Gastrocnemius medialis (tissue), 4 donors: ENCODE data around the gene NCK2. TPM values are rescaled to one million over a fixed set of nuclear protein-coding genes. Genes with fewer than 3 reads are reported as not detected.
A peak's percentile ranks its signal among the peaks of the same experiment; 100 is the strongest.
"Not testable (repeated sequence)": the region's sequence is repeated elsewhere in the genome, so short reads cannot be mapped to it uniquely, and the experiment has no call there.

ENCODE experiments used
- ATAC-seq, 2 donors: fragments of 150-250 bp; one replicate each; pipeline ENCODE4 v1.9.1; 2016
- DNase-seq, 2 donors: peaks; one replicate each; pipeline ENCODE4 v3.0.0-alpha.2; 2019
- H3K27ac ChIP-seq, 4 donors: fragments of 200-600 bp; sonication (generic); 1 replicate in 1 of 4; 2 replicates in 3 of 4; pipeline ENCODE4 v1.5.1; 2016 to 2018; ENCODE audit warnings: mild to moderate bottlenecking in 2 of 4, moderate library complexity in 1 of 4
- H3K27me3 ChIP-seq, 3 donors: fragments of 200-600 bp; sonication (generic) in 2 of 3; 1 replicate in 1 of 3; 2 replicates in 2 of 3; pipeline versions ENCODE4 v1.5.1 to v1.6.0; 2016 to 2019; ENCODE audit warnings: mild to moderate bottlenecking in 1 of 3, moderate library complexity in 1 of 3
- H3K36me3 ChIP-seq, 2 donors: fragments of 200-600 bp; sonication (generic) in 1 of 2; one replicate each; pipeline ENCODE4 v1.5.1; 2017 to 2018
- H3K4me1 ChIP-seq, 2 donors: fragments of 200-600 bp; sonication (generic) in 1 of 2; one replicate each; pipeline ENCODE4 v1.5.1; 2016 to 2017; ENCODE audit warnings: mild to moderate bottlenecking in 2 of 2
- H3K4me3 ChIP-seq, 4 donors: fragments of 200-600 bp; sonication (generic) in 3 of 4; 1 replicate in 1 of 4; 2 replicates in 3 of 4; pipeline ENCODE4 v1.5.1; 2016 to 2019; ENCODE audit warnings: mild to moderate bottlenecking in 2 of 4
- H3K9me3 ChIP-seq, 3 donors: fragments of 200-600 bp; sonication (generic) in 2 of 3; 1 replicate in 1 of 3; 2 replicates in 2 of 3; pipeline ENCODE4 v1.5.1; 2016 to 2019
- CTCF ChIP-seq, 5 experiments: fragments of 450-650 bp in 3 of 5; fragments of 200-600 bp in 2 of 5; sonication (generic) in 2 of 5; IDR thresholded peaks in 4 of 5; conservative IDR thresholded peaks in 1 of 5; 1 replicate in 4 of 5; 2 replicates in 1 of 5; pipeline ENCODE4 v1.5.1; 2016 to 2019; ENCODE audit warnings: antibody characterized with exemption in 5 of 5, mild to moderate bottlenecking in 3 of 5, moderate library complexity in 3 of 5
- POLR2A ChIP-seq, 2 donors: fragments of 450-650 bp; IDR thresholded peaks; one replicate each; pipeline ENCODE4 v1.6.1; 2017; ENCODE audit warnings: antibody characterized with exemption in 2 of 2, mild to moderate bottlenecking in 2 of 2, moderate library complexity in 2 of 2
- in situ Hi-C, 4 donors: fragments of 200-750 bp; cut with MboI; loops; one replicate each; pipeline versions ENCODE4 v1.15.0 to v1.8.0; 2017; ENCODE audit warnings: low sequenced_read_pairs in 4 of 4
- intact Hi-C: fragments of 100-400 bp; cut with DNase I; formaldehyde crosslinking; loops from one replicate; pipeline ENCODE4 v1.15.1; 2023; ENCODE audit warnings: low total_unique reads
- total RNA-seq, 4 donors: library from RNA; depleted of rRNA; stranded (reverse); fragments of >200 nt; gene quantifications; one replicate each; pipeline versions ENCODE4 v1.1.0 to v1.2.3, GENCODE V29; 2016

Gene NCK2
- total RNA-seq, 4 donors from 2014 or later = 46.7 to 86.1 (median 57.9) TPM

DNA sequence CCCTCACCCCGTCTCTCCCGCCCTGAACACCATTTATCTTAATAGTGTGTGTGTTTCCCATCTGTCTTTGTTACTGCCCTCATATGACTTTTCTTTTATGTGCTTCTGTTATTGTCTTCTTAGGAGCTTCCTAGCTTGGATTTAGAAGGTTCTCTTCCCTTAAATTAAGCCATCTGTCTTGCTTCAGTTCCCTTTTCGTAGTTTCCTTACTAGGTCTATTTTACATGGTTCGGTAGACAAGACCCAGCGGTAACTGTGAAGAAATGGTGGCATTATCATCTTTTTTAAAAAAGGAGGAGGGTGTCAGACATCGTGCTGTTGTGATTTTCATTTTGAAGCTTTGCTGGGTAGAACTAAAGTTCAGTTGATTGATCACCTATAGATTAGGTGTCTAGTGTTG is 10.3 kb downstream of the NCK2 start:
- TF ChIP-seq CTCF (IDR thresholded peaks at IDR 0.05 in 4 of 5, conservative IDR thresholded peaks at IDR 0.05 in 1 of 5) (no peak), POLR2A (IDR thresholded peaks at IDR 0.05) (no peak)
- no peaks in the 10 kb centered on the region for H3K9me3 ChIP-seq
- peaks cover 50 to 57% of the 10 kb centered on the region in 2 donors for H3K4me1 ChIP-seq
- in situ Hi-C loops = no loop called here
- no peak overlapping the region for H3K27ac ChIP-seq
- ATAC-seq = no peak
- no peaks in the 10 kb centered on the region for H3K36me3 ChIP-seq
- no peak overlapping the region for H3K4me3 ChIP-seq
- intact Hi-C loops = no loop called here
- H3K27me3 ChIP-seq = no peaks in the 10 kb centered on the region
- DNase-seq = no peak

GRCh38 chr2:105755895-105756294 is 11.2 kb downstream of the NCK2 start:
- TF ChIP-seq CTCF (IDR thresholded peaks at IDR 0.05 in 4 of 5, conservative IDR thresholded peaks at IDR 0.05 in 1 of 5) (no peak), POLR2A (IDR thresholded peaks at IDR 0.05) (no peak)
- DNase-seq (no peak), ATAC-seq (no peak)
- in situ Hi-C loops = no loop called here
- Histone ChIP-seq H3K9me3 (no peaks in the 10 kb centered on the region), H3K4me1 (peaks cover 48 to 54% of the 10 kb centered on the region in 2 donors), H3K27ac (peak overlapping the region in 1 of 4 donors; percentile 17), H3K4me3 (no peak overlapping the region), H3K36me3 (no peaks in the 10 kb centered on the region), H3K27me3 (no peaks in the 10 kb centered on the region)
- intact Hi-C loops = no loop called here

GRCh38 chr2:105756435-105756834 is 11.7 kb downstream of the NCK2 start:
- Histone ChIP-seq H3K9me3 (no peaks in the 10 kb centered on the region), H3K4me1 (peaks cover 52 to 54% of the 10 kb centered on the region in 2 donors), H3K27me3 (no peaks in the 10 kb centered on the region), H3K27ac (no peak overlapping the region), H3K36me3 (no peaks in the 10 kb centered on the region), H3K4me3 (no peak overlapping the region)
- ATAC-seq (no peak), DNase-seq (no peak)
- no peak for TF ChIP-seq CTCF (IDR thresholded peaks at IDR 0.05 in 4 of 5, conservative IDR thresholded peaks at IDR 0.05 in 1 of 5)
- TF ChIP-seq POLR2A (IDR thresholded peaks at IDR 0.05) = no peak
- in situ Hi-C loops (no loop called here), intact Hi-C loops (no loop called here)

- H3K27me3 ChIP-seq, H3K36me3 ChIP-seq, DNase-seq, H3K27ac ChIP-seq, H3K4me3 ChIP-seq, intact Hi-C loops, H3K9me3 ChIP-seq, in situ Hi-C loops, ATAC-seq: not testable (repeated sequence)
- H3K4me1 ChIP-seq = peaks cover 54 to 56% of the 10 kb centered on the region in 2 donors
Measured at GRCh38 chr2:105756865-105757264, 12.2 kb downstream of the NCK2 start.

GRCh38 chr2:105757433-105757832 is 12.7 kb downstream of the NCK2 start:
- no peaks in the 10 kb centered on the region for H3K27me3 ChIP-seq
- intact Hi-C loops = no loop called here
- H3K4me3 ChIP-seq = no peak overlapping the region
- ATAC-seq (no peak), DNase-seq (no peak)
- H3K4me1 ChIP-seq = peaks cover 59 to 62% of the 10 kb centered on the region in 2 donors
- H3K36me3 ChIP-seq = no peaks in the 10 kb centered on the region
- in situ Hi-C loops = no loop called here
- no peak for TF ChIP-seq POLR2A (IDR thresholded peaks at IDR 0.05)
- TF ChIP-seq CTCF (IDR thresholded peaks at IDR 0.05 in 4 of 5, conservative IDR thresholded peaks at IDR 0.05 in 1 of 5) = no peak
- H3K27ac ChIP-seq = no peak overlapping the region
- no peaks in the 10 kb centered on the region for H3K9me3 ChIP-seq
